SH-SY5Y (cell line): ENCODE results near the gene SLC44A5.

Experiments used
- GATA2 ChIP-seq: IDR thresholded peaks from 2 replicates; pipeline ENCODE4 v1.6.1; 2011; ENCODE audit warnings: mild to moderate bottlenecking, low read depth, low read length
- GATA3 ChIP-seq: IDR thresholded peaks from 2 replicates; pipeline ENCODE4 v1.6.1; 2011; ENCODE audit warnings: low read depth, mild to moderate bottlenecking, low read length, moderate library complexity

DNA sequence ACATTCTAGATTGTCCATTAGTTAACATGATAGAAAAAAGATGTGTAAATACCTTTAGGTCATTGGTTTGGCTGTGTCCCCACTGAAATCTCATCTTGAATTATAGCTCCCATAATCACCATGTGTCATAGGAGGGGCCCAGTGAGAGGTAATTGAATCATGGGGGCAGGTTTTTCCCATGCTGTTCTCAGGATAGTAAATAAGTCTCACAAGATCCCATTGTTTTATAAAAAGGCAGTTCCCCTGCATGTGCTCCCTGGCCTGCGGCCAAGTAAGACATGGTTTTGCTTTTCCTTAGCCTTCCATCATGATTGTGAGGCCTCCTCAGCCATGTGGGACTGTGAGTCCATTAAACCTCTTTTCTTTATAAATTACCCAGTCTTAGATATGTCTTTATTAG lies 32.5 kb upstream of the SLC44A5 start:
- TF ChIP-seq GATA3: no peak
- no peak for TF ChIP-seq GATA2
